Panc1 (cell line): ENCODE data around the gene DGAT2L6. TPM values are rescaled to one million over a fixed set of nuclear protein-coding genes. Genes with fewer than 3 reads are reported as not detected.
A peak's percentile ranks its signal among the peaks of the same experiment; 100 is the strongest.
"Not testable (repeated sequence)": the region's sequence is repeated elsewhere in the genome, so short reads cannot be mapped to it uniquely, and the experiment has no call there.

Experiments
- ATAC-seq: fragments of 200-7000 bp; cut with Tn5 transposase; 2 replicates; pipeline ENCODE4 v1.9.1; 2020; ENCODE audit warnings: mild to moderate bottlenecking, moderate library complexity
- BruUV-seq: library from RNA; stranded (reverse); fragments of 400-500 nt; replicated peaks from 2 replicates; lab custom pipeline; 2021; lab: Mats Ljungman, UMichigan
- CTCF ChIA-PET: fragments of 300-600 bp; sonication (Branson Sonifier 250); formaldehyde crosslinking; loops from one replicate; lab custom pipeline; 2022; ENCODE audit warnings: antibody characterized with exemption; lab: Charles Lee
- POLR2A ChIA-PET: fragments of 300-600 bp; sonication (Branson Sonifier 250); formaldehyde crosslinking; loops from one replicate; lab custom pipeline; 2022; ENCODE audit warnings: antibody characterized with exemption; lab: Charles Lee
- DNase-seq: peaks from one replicate; pipeline ENCODE4 v3.0.0-alpha.2; 2010; ENCODE audit warnings: low read depth, low spot score
- H3K27ac ChIP-seq: 2 replicates; pipeline ENCODE4 v1.5.1; 2011; ENCODE audit warnings: mild to moderate bottlenecking, low read length, inconsistent platforms
- H3K27me3 ChIP-seq: fragments of 200-500 bp; sonication (Bioruptor generic); 2 replicates; pipeline ENCODE4 v1.6.0; 2014; ENCODE audit warnings: low read length, inconsistent platforms; ENCODE audit not compliant: control insufficient read depth, insufficient read depth
- H3K36me3 ChIP-seq: fragments of 200-500 bp; sonication (Bioruptor generic); 2 replicates; pipeline ENCODE4 v1.5.1; 2014; ENCODE audit warnings: inconsistent platforms, mild to moderate bottlenecking, low read length, moderate library complexity; ENCODE audit not compliant: control insufficient read depth, insufficient read depth
- H3K4me1 ChIP-seq: 2 replicates; pipeline ENCODE4 v1.5.1; 2011; ENCODE audit warnings: inconsistent platforms, mild to moderate bottlenecking, low read length, moderate library complexity; ENCODE audit not compliant: control insufficient read depth, insufficient read depth
- H3K4me3 ChIP-seq, 2 experiments: 2 replicates each; pipeline ENCODE4 v1.5.1; 2011 to 2012; ENCODE audit warnings: low read depth in 2 of 2, low read length in 2 of 2, mild to moderate bottlenecking in 2 of 2, inconsistent platforms in 1 of 2, moderate library complexity in 1 of 2
- H3K9me3 ChIP-seq: fragments of 200-500 bp; sonication (Bioruptor generic); 2 replicates; pipeline ENCODE4 v1.5.1; 2014; ENCODE audit warnings: low read depth, mild to moderate bottlenecking, inconsistent platforms, low read length, moderate library complexity; ENCODE audit not compliant: control insufficient read depth, insufficient read depth
- POLR2AphosphoS5 ChIP-seq: IDR thresholded peaks from 2 replicates; pipeline ENCODE4 v1.6.1; 2012; ENCODE audit warnings: mild to moderate bottlenecking, low read depth, low read length, moderate library complexity
- REST ChIP-seq, 2 experiments: IDR thresholded peaks; 2 replicates each; pipeline ENCODE4 v1.6.1; 2011 to 2012; ENCODE audit warnings: low read depth in 2 of 2, control low read depth in 1 of 2, low read length in 1 of 2, mild to moderate bottlenecking in 1 of 2, moderate library complexity in 1 of 2; ENCODE audit not compliant: insufficient read depth in 1 of 2
- SIN3A ChIP-seq: IDR thresholded peaks from 2 replicates; pipeline ENCODE4 v1.6.1; 2012; ENCODE audit warnings: low read depth, mild to moderate bottlenecking, low read length, moderate library complexity, borderline replicate concordance; ENCODE audit not compliant: insufficient read depth
- TCF7L2 ChIP-seq: IDR thresholded peaks from 2 replicates; pipeline ENCODE4 v1.6.1; 2011; ENCODE audit warnings: mild to moderate bottlenecking, low read depth, low read length, inconsistent platforms
- in situ Hi-C: cut with HindIII; loops from 2 replicates; pipeline ENCODE4 v1.10.0; 2016; ENCODE audit warnings: low sequenced_read_pairs, low pct_unique_long_range_greater_than_20kb
- intact Hi-C: fragments of 100-400 bp; cut with micrococcal nuclease; formaldehyde crosslinking; loops from one replicate; pipeline ENCODE4 v1.10.0; 2022; ENCODE audit not compliant: unreplicated experiment
- total RNA-seq: library from RNA; stranded (reverse); gene quantifications from one replicate; pipeline ENCODE4 v1.2.1, GENCODE V29; 2021; ENCODE audit not compliant: unreplicated experiment
- TF ChIP-seq, protein P1 (sequence below): fragments of 450-650 bp; IDR thresholded peaks from 2 replicates; pipeline ENCODE4 v1.5.1; 2017; ENCODE audit warnings: mild to moderate bottlenecking

Gene DGAT2L6
- total RNA-seq, 1 experiment from 2014 or later = not detected

GRCh38 chrX:70208479-70208878 is 31.2 kb downstream of the DGAT2L6 start:
- DNase-seq = no peak
- intact Hi-C loops (no loop called here), in situ Hi-C loops (no loop called here)
- no peak overlapping the region for H3K27ac ChIP-seq
- no peaks in the 10 kb centered on the region for H3K9me3 ChIP-seq
- no peaks in the 10 kb centered on the region for H3K4me1 ChIP-seq
- no peak for TF ChIP-seq POLR2AphosphoS5
- TF ChIP-seq, protein P1, sequence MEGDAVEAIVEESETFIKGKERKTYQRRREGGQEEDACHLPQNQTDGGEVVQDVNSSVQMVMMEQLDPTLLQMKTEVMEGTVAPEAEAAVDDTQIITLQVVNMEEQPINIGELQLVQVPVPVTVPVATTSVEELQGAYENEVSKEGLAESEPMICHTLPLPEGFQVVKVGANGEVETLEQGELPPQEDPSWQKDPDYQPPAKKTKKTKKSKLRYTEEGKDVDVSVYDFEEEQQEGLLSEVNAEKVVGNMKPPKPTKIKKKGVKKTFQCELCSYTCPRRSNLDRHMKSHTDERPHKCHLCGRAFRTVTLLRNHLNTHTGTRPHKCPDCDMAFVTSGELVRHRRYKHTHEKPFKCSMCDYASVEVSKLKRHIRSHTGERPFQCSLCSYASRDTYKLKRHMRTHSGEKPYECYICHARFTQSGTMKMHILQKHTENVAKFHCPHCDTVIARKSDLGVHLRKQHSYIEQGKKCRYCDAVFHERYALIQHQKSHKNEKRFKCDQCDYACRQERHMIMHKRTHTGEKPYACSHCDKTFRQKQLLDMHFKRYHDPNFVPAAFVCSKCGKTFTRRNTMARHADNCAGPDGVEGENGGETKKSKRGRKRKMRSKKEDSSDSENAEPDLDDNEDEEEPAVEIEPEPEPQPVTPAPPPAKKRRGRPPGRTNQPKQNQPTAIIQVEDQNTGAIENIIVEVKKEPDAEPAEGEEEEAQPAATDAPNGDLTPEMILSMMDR = no peak
- no peak for TF ChIP-seq TCF7L2
- no peak for TF ChIP-seq REST (IDR thresholded peaks at IDR 0.05; ENCODE audit: insufficient read depth in 1 of 2, low read depth in 2 of 2, low read length in 1 of 2)
- no peak for TF ChIP-seq SIN3A
- no peaks in the 10 kb centered on the region for H3K36me3 ChIP-seq
- CTCF ChIA-PET = no interaction called here
- ATAC-seq = no peak
- POLR2A ChIA-PET = no interaction called here
- no peaks in the 10 kb centered on the region; the same call in 1 of the 2 replicates for H3K27me3 ChIP-seq
- no TSS peak for BruUV-seq
- no peak overlapping the region for H3K4me3 ChIP-seq

DNA sequence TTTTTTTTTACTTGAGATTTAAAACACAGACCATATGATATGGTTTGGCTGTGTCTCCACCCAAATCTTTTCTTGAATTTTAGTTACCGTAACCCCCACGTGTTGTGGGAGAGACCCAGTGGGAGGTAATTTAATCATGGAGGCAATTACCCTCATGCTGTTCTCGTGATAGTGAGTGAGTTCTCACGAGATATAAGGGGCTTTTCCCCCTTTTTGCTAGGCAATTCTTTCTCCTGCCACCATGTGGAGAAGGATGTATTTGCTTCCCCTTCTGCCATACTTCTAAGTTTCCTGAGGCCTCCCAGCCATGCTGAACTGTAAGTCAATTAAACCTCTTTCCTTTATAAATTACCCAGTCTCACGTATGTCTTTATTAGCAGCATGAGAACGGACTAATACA is 32.3 kb downstream of the DGAT2L6 start:
- H3K27me3 ChIP-seq, intact Hi-C loops, BruUV-seq, H3K36me3 ChIP-seq, H3K4me1 ChIP-seq, in situ Hi-C loops, DNase-seq, H3K4me3 ChIP-seq, POLR2A ChIA-PET, ATAC-seq, H3K9me3 ChIP-seq, H3K27ac ChIP-seq: not testable (repeated sequence)
- CTCF ChIA-PET = interaction anchor here (0.7 kb wide), 1 partner anchor 9 kb away, joined by 6 read pairs; no protein-coding TSS in a partner anchor

DNA sequence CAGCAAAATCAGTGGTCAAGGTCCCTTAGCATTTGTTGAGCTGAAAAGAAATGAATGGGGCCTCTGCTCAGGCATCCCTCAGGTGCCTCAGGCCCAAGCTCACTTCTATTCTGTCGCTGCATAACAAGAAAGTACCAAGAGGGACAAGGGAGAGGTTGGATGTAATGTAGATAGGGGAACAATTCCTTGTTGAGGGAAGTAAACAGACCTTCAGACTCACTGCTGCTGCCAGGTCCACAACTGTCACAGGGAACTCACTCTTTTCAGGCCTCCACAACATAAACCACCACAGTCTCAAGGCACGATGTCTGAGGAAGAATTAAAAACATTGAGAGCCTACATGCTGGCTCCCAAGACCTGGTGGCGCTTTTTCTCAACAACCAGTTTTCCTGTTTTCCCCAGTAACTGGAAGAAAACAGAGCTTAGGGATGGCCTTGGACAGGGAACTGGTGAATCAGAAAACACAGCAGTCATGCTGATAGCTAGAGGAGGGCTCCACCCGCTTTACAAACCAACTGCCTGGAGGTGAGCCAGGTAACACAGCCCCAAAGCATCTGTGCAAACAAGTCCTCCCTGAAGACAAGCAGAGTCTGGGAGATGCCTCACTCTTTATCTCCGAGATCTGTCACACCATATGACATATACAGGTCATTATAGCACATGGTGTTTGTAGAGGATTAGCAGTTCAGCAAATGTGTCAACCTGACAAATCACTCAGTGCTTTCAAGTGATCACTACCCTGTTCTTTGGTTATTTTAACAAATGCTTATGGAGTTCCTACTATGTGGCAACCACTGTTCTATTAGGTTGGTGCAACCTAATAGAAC is 42.9 kb downstream of the DGAT2L6 start:
- Histone ChIP-seq H3K27ac (no peak overlapping the region), H3K36me3 (no peaks in the 10 kb centered on the region), H3K27me3 (no peaks in the 10 kb centered on the region), H3K9me3 (no peaks in the 10 kb centered on the region), H3K4me1 (no peaks in the 10 kb centered on the region), H3K4me3 (no peak overlapping the region)
- BruUV-seq = no TSS peak
- POLR2A ChIA-PET = no interaction called here
- TF ChIP-seq POLR2AphosphoS5 (no peak), SIN3A (no peak), TCF7L2 (no peak), REST (IDR thresholded peaks at IDR 0.05; ENCODE audit: insufficient read depth in 1 of 2, low read depth in 2 of 2, low read length in 1 of 2) (no peak)
- TF ChIP-seq, protein P1 = no peak
- in situ Hi-C loops (no loop called here), intact Hi-C loops (no loop called here)
- CTCF ChIA-PET = interaction anchor here (0.6 kb wide), 1 partner anchor 17 kb away, joined by 3 read pairs; no protein-coding TSS in a partner anchor
- ATAC-seq = no peak
- DNase-seq = peak; percentile 15
